Measurements from ENCODE around the gene MAST4.

The MAST4 gene

DNA sequence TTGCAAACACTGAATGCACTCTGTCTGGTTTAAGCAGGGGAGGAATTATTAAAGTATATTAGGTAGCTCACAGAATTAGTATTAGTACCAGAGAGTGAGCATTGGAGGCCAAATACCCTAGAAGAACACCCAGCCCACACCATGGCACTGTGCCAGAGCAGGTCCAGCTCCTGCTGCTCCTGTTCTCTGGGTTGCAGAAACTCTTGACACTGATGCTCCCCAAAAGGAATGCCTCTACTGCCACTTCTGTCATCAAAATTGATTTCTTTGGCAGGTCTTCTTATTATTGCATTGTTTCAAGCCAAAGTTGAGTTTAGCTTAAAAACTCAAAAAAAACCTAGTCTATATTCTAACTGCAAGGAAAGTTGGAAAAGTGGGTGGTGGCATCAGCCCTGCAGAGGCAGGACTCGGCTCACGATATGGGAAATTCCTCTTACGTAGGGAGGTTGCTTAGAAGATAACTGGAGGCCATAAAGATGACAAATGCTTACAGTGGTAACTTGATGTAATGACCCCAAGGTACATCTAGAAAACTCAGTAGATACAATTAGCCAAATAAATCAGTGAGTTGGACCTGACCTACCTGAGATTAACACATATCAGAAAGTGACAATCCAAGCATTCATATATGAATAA lies 477.0 kb downstream of the MAST4 start:
- no peak for TF ChIP-seq EZH2phosphoT487 (IDR thresholded peaks at IDR 0.05; ENCODE audit: borderline replicate concordance, low read length)
- TF ChIP-seq, protein P1, sequence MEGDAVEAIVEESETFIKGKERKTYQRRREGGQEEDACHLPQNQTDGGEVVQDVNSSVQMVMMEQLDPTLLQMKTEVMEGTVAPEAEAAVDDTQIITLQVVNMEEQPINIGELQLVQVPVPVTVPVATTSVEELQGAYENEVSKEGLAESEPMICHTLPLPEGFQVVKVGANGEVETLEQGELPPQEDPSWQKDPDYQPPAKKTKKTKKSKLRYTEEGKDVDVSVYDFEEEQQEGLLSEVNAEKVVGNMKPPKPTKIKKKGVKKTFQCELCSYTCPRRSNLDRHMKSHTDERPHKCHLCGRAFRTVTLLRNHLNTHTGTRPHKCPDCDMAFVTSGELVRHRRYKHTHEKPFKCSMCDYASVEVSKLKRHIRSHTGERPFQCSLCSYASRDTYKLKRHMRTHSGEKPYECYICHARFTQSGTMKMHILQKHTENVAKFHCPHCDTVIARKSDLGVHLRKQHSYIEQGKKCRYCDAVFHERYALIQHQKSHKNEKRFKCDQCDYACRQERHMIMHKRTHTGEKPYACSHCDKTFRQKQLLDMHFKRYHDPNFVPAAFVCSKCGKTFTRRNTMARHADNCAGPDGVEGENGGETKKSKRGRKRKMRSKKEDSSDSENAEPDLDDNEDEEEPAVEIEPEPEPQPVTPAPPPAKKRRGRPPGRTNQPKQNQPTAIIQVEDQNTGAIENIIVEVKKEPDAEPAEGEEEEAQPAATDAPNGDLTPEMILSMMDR (IDR thresholded peaks at IDR 0.05; ENCODE audit: low read depth, low read length, poor library complexity, severe bottlenecking): no peak
- H3K79me2 ChIP-seq (ENCODE audit: control insufficient read depth, low read length): no peaks in the 10 kb centered on the region
- H3K27me3 ChIP-seq (ENCODE audit: control insufficient read depth, low read length): no peaks in the 10 kb centered on the region
- H3K9me2 ChIP-seq (replicated peaks; ENCODE audit: control insufficient read depth, low read length): no peaks in the 10 kb centered on the region
- H3K36me3 ChIP-seq (ENCODE audit: control insufficient read depth, low read length): no peaks in the 10 kb centered on the region
- H3K4me3 ChIP-seq (ENCODE audit: low read length): no peak overlapping the region
- no peak overlapping the region for H3K27ac ChIP-seq (ENCODE audit: low read depth, low read length)
- no peaks in the 10 kb centered on the region for H3F3A ChIP-seq (ENCODE audit: control insufficient read depth, insufficient read depth)
- no peaks in the 10 kb centered on the region for H4K20me1 ChIP-seq (ENCODE audit: control insufficient read depth, insufficient read depth, low read depth, low read length)
- no peaks in the 10 kb centered on the region for H3K4me1 ChIP-seq (ENCODE audit: control insufficient read depth, low read length)
- no peak overlapping the region for H3K4me2 ChIP-seq (ENCODE audit: low read length)
- no peaks in the 10 kb centered on the region for H3K9me3 ChIP-seq (ENCODE audit: control insufficient read depth, insufficient read depth, low read length)

DNA sequence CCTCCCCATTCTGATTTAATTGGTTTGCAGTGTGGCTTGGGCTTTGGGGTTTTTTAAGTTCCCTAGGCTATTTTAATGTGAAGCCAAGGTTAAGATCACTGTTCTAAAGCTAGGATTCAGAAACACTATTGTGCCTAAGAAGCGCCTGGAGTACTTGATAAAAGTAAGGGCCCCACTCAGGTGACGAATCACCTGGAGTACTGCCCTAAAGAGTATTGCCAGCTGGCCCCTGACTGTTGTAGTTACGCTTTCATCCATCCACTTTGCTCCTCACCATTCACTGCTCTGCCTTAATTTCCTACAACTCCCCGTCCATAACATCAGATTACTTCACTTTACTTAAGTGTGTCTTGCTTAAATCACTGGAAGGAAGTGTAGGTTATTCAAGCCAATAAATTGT lies 481.1 kb downstream of the MAST4 start:
- Histone ChIP-seq H3K9me2 (replicated peaks; ENCODE audit: control insufficient read depth, low read length) (no peaks in the 10 kb centered on the region), H3K27ac (ENCODE audit: low read depth, low read length) (no peak overlapping the region), H3K27me3 (ENCODE audit: control insufficient read depth, low read length) (no peaks in the 10 kb centered on the region), H3K36me3 (ENCODE audit: control insufficient read depth, low read length) (no peaks in the 10 kb centered on the region), H4K20me1 (ENCODE audit: control insufficient read depth, insufficient read depth, low read depth, low read length) (no peaks in the 10 kb centered on the region), H3K4me2 (ENCODE audit: low read length) (no peak overlapping the region), H3K4me3 (ENCODE audit: low read length) (no peak overlapping the region), H3K4me1 (ENCODE audit: control insufficient read depth, low read length) (peaks cover 5% of the 10 kb centered on the region), H3F3A (ENCODE audit: control insufficient read depth, insufficient read depth) (no peaks in the 10 kb centered on the region; the same call in 1 of the 2 replicates), H3K79me2 (ENCODE audit: control insufficient read depth, low read length) (no peaks in the 10 kb centered on the region), H3K9me3 (ENCODE audit: control insufficient read depth, insufficient read depth, low read length) (no peaks in the 10 kb centered on the region)
- no peak for TF ChIP-seq EZH2phosphoT487 (IDR thresholded peaks at IDR 0.05; ENCODE audit: borderline replicate concordance, low read length)
- TF ChIP-seq, protein P1 (IDR thresholded peaks at IDR 0.05; ENCODE audit: low read depth, low read length, poor library complexity, severe bottlenecking): no peak

DNA sequence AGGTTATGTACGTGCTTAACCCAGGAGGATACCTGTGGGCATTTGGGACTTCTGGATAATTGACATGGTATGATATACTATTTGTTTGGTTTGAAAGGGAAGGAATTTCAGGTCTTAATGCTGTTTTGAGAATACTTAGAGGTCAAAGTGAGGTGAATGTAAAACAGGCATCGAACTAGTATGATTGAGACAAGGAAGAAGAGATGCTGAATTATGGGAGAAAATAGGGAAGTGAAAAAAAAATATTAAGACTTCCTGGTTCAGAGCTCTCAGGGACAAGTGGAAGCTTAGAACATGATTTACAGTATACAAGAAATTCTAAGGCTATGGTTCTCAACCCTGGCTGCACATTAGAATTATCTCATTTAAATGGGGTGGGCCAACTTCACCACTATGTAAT lies 485.1 kb downstream of the MAST4 start:
- H3K9me3 ChIP-seq (ENCODE audit: control insufficient read depth, insufficient read depth, low read length): no peaks in the 10 kb centered on the region
- H3K36me3 ChIP-seq (ENCODE audit: control insufficient read depth, low read length): no peaks in the 10 kb centered on the region
- H3K79me2 ChIP-seq (ENCODE audit: control insufficient read depth, low read length): no peaks in the 10 kb centered on the region
- H3K4me1 ChIP-seq (ENCODE audit: control insufficient read depth, low read length): peaks cover 5% of the 10 kb centered on the region
- H3K9me2 ChIP-seq (replicated peaks; ENCODE audit: control insufficient read depth, low read length): no peaks in the 10 kb centered on the region
- no peak overlapping the region for H3K4me2 ChIP-seq (ENCODE audit: low read length)
- no peaks in the 10 kb centered on the region for H4K20me1 ChIP-seq (ENCODE audit: control insufficient read depth, insufficient read depth, low read depth, low read length)
- no peak overlapping the region for H3K4me3 ChIP-seq (ENCODE audit: low read length)
- H3F3A ChIP-seq (ENCODE audit: control insufficient read depth, insufficient read depth): no peaks in the 10 kb centered on the region; the same call in 1 of the 2 replicates
- no peak overlapping the region for H3K27ac ChIP-seq (ENCODE audit: low read depth, low read length)
- TF ChIP-seq, protein P1 (IDR thresholded peaks at IDR 0.05; ENCODE audit: low read depth, low read length, poor library complexity, severe bottlenecking): no peak
- no peak for TF ChIP-seq EZH2phosphoT487 (IDR thresholded peaks at IDR 0.05; ENCODE audit: borderline replicate concordance, low read length)
- H3K27me3 ChIP-seq (ENCODE audit: control insufficient read depth, low read length): no peaks in the 10 kb centered on the region

Data from DOHH2 (cell line).